Brain microvascular endothelial cell (primary cell): ENCODE measurements around the gene SBK2.
A peak's percentile ranks its signal among the peaks of the same experiment; 100 is the strongest.

Experiments used
- DNase-seq: peaks from one replicate; pipeline ENCODE4 v3.0.0-alpha.2; 2020
- H3K27ac ChIP-seq: fragments of 250-450 bp; sonication (Bioruptor Pico); 2 replicates; pipeline ENCODE4 v1.5.1; 2020; ENCODE audit warnings: mild to moderate bottlenecking, moderate library complexity
- H3K27me3 ChIP-seq: fragments of 250-450 bp; sonication (Bioruptor Pico); replicated peaks from 2 replicates; pipeline ENCODE4 v1.5.1; 2020; ENCODE audit warnings: mild to moderate bottlenecking
- H3K36me3 ChIP-seq: fragments of 250-450 bp; sonication (Bioruptor Pico); replicated peaks from 2 replicates; pipeline ENCODE4 v1.5.1; 2020; ENCODE audit warnings: mild to moderate bottlenecking
- H3K4me3 ChIP-seq: 2 replicates; pipeline ENCODE4 v1.5.1; 2011; ENCODE audit warnings: low read depth, mild to moderate bottlenecking, control low read depth, low read length, moderate library complexity
- in situ Hi-C: cut with HindIII; loops from 2 replicates; pipeline ENCODE4 v1.10.0; 2017; ENCODE audit warnings: low sequenced_read_pairs, low pct_ligation_motif_present
- TF ChIP-seq, protein P1 (sequence below): IDR thresholded peaks from 2 replicates; pipeline ENCODE4 v1.5.1; 2011; ENCODE audit warnings: low read depth, mild to moderate bottlenecking, moderate library complexity, low read length, control low read depth, inconsistent platforms; ENCODE audit errors: missing control alignments

The SBK2 gene

DNA sequence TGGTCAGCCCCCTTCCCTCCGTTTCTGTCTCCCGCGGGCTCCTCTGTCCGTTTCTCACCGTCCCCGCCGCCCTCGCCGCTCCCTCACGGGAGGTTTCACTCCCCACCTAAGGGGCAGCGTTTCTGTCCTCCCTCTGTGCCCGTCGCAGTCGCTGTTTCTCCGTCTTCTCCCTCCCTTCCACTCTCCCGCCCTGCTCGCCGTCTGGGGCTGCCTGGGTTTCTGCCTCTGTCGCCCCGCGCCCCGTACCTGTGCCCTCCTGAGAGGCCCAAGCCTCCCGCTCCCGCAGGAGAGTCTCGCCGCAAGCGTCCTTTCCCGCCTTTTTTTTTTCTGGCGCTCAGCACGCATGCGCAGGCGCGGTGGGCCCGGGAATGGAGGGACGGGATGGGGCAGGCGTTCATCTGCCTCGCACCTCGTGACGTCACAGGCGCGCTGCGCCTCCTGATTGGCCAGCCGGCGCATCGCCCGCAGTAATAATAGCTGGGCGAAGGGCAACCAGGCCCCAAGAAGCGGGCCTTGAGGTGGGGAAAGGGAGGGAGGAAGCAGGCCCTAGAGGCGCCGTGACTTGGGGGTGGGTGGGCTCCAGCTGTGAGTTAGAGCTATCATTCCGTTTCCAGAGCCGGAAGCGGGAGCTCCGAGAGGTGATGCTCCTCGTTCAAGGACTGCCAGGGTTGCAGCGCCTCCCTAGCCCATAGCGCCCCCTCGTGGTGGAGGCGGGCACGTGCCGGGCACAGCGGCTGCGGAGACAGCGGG is 33.3 kb downstream of the SBK2 start:
- Histone ChIP-seq H3K4me3 (peak overlapping the region; percentile 51), H3K27me3 (no peaks in the 10 kb centered on the region), H3K36me3 (peaks cover 11% of the 10 kb centered on the region), H3K27ac (no peak overlapping the region)
- peak; percentile 84 for DNase-seq
- in situ Hi-C loops = no loop called here
- TF ChIP-seq, protein P1, sequence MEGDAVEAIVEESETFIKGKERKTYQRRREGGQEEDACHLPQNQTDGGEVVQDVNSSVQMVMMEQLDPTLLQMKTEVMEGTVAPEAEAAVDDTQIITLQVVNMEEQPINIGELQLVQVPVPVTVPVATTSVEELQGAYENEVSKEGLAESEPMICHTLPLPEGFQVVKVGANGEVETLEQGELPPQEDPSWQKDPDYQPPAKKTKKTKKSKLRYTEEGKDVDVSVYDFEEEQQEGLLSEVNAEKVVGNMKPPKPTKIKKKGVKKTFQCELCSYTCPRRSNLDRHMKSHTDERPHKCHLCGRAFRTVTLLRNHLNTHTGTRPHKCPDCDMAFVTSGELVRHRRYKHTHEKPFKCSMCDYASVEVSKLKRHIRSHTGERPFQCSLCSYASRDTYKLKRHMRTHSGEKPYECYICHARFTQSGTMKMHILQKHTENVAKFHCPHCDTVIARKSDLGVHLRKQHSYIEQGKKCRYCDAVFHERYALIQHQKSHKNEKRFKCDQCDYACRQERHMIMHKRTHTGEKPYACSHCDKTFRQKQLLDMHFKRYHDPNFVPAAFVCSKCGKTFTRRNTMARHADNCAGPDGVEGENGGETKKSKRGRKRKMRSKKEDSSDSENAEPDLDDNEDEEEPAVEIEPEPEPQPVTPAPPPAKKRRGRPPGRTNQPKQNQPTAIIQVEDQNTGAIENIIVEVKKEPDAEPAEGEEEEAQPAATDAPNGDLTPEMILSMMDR = peak; percentile 93

DNA sequence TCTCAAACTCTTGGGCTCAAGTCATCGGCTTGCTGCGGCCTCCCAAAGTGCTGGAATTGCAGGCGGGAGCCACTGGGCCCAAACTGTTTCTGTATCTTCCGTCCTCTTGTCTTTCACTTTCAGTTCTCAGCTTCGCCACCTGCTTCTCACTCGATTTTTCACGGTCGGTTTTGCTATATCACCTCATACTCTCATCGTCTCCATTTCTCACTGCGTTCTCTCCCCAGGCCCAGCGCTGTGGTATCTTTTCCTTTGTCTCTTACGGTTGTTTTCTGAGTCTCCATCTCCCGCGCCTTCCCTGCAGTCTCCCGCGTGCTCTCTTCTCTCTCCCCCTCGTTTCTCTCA is 33.8 kb downstream of the SBK2 start:
- Histone ChIP-seq H3K27me3 (no peaks in the 10 kb centered on the region), H3K27ac (no peak overlapping the region), H3K4me3 (no peak overlapping the region), H3K36me3 (peaks cover 11% of the 10 kb centered on the region)
- TF ChIP-seq, protein P1 = no peak
- DNase-seq = no peak
- in situ Hi-C loops = no loop called here

DNA sequence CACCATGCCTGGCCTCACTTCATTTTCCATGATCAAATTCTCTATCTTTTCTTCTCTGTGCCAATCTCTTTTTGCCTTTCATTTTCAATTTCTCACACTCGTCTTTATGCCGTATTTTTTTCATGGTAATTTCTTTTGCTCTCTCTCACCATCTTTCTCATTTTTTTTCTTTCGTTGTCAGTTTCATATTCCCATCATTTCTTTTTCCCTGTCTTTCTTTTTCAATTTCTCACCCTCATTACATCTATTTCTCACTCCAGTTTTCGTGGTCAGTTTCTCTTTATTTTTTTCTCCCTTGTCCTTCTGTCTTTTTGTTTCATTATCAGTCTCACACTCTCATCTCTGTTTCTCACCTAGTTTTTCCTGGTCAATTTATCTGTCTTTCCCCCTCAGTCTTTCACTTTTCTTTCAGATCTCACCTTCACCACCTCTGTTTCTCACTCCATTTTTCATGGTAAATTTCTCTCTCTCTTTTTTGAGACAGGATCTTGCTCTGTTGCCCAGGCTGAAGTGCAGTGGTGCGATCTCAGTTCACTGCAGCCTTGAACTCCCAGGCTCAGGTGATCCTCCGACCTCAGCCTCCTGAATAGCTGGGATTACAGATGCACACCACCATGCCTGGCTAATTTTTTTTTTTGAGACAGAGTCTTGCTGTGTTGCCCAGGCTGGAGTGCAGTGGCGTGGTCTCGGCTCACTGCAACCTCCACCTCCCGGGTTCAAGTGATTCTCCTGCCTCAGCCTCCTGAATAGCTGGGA is 34.6 kb downstream of the SBK2 start:
- H3K4me3 ChIP-seq = no peak overlapping the region
- H3K27me3 ChIP-seq = no peaks in the 10 kb centered on the region
- peaks cover 11% of the 10 kb centered on the region for H3K36me3 ChIP-seq
- TF ChIP-seq, protein P1 = no peak
- in situ Hi-C loops = no loop called here
- no peak overlapping the region for H3K27ac ChIP-seq
- no peak for DNase-seq

DNA sequence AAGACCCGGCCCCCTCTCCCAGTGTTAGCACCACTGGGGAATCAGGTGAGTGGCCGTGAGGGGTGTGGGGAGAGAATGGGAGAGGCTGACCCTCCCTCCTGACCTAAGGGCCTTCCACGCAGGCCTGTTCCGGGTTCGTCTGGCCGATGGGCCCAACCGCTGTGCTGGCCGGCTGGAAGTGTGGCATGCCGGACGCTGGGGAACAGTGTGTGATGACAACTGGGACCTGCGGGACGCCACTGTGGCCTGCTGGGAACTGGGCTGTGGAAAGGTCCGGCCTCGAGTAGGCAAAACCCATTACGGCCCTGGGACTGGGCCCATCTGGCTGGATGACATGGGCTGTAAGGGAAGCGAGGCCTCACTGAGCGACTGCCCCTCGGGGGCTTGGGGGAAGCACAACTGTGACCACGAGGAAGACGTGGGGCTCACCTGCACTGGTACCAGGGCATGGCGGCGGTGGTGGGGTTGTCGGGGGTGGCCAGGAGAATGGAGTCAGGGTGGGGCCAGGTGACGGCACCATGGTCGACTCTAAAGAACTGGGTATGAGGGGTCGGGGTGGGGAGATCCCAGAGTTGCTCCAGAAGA is 36.5 kb downstream of the SBK2 start:
- DNase-seq = no peak
- Histone ChIP-seq H3K4me3 (no peak overlapping the region), H3K27me3 (no peaks in the 10 kb centered on the region), H3K36me3 (peaks cover 11% of the 10 kb centered on the region), H3K27ac (no peak overlapping the region)
- in situ Hi-C loops = no loop called here
- TF ChIP-seq, protein P1 = no peak

DNA sequence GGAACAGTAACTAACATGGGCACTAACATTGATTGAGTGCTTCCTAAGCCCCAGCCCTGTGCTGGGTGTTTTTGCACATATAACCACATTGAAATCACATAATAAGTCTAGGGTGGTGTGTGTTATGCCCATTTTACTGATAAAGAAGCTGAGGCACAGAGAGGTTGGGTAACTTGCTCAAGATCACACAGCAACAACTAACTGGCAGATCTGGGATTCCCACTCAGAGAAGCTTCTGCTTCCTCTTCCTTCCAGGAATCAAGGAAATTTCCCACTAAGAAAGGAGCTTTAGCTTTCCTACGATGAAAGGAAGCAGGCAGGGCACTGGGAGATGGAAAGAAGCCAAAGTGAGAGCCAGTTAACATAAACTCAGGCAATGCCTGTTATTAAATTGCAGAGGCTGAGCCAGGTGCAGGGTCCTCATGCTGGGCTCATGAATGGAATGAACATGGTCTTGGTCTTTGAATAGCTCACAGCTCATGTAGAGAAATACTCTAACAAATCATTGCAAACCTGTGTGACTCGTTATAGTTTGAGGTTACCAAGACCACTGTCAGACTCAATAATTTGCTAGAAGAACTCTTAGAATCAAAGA is 38.6 kb downstream of the SBK2 start:
- TF ChIP-seq, protein P1 = no peak
- Histone ChIP-seq H3K36me3 (peaks cover 11% of the 10 kb centered on the region), H3K27ac (no peak overlapping the region), H3K27me3 (no peaks in the 10 kb centered on the region), H3K4me3 (no peak overlapping the region)
- in situ Hi-C loops = no loop called here
- no peak for DNase-seq
